SJCRH30 (cell line): ENCODE results near the gene UBQLN4. TPM values are rescaled to one million over a fixed set of nuclear protein-coding genes. Genes with fewer than 3 reads are reported as not detected.

Experiments
- DNase-seq, 2 experiments: peaks; one replicate each; pipeline ENCODE4 v3.0.0-alpha.2; 2015 to 2020
- H3K27ac ChIP-seq: fragments of 250-450 bp; sonication (Bioruptor Pico); 2 replicates; pipeline ENCODE4 v1.5.1; 2020; ENCODE audit warnings: mild to moderate bottlenecking, moderate library complexity
- H3K27me3 ChIP-seq: fragments of 250-450 bp; sonication (Bioruptor Pico); 2 replicates; pipeline ENCODE4 v1.5.1; 2020; ENCODE audit warnings: mild to moderate bottlenecking, moderate library complexity
- H3K36me3 ChIP-seq: fragments of 250-450 bp; sonication (Bioruptor Pico); 2 replicates; pipeline ENCODE4 v1.5.1; 2020; ENCODE audit warnings: mild to moderate bottlenecking, moderate library complexity
- H3K4me1 ChIP-seq: fragments of 250-450 bp; sonication (Bioruptor Pico); 2 replicates; pipeline ENCODE4 v1.5.1; 2020; ENCODE audit warnings: mild to moderate bottlenecking, moderate library complexity
- H3K4me3 ChIP-seq: fragments of 250-450 bp; sonication (Bioruptor Pico); 2 replicates; pipeline ENCODE4 v1.5.1; 2020; ENCODE audit warnings: mild to moderate bottlenecking, moderate library complexity
- H3K9me3 ChIP-seq: fragments of 250-450 bp; sonication (Bioruptor Pico); replicated peaks from 2 replicates; pipeline ENCODE4 v1.5.1; 2020; ENCODE audit warnings: mild to moderate bottlenecking, moderate library complexity
- total RNA-seq: library from RNA; depleted of rRNA; stranded (reverse); fragments of >200 nt; shearing (Covaris generic); gene quantifications from 2 replicates; pipeline ENCODE4 v1.2.3, GENCODE V29; 2014

UBQLN4 gene
- total RNA-seq, 1 experiment from 2014 or later: 34.4 TPM

DNA sequence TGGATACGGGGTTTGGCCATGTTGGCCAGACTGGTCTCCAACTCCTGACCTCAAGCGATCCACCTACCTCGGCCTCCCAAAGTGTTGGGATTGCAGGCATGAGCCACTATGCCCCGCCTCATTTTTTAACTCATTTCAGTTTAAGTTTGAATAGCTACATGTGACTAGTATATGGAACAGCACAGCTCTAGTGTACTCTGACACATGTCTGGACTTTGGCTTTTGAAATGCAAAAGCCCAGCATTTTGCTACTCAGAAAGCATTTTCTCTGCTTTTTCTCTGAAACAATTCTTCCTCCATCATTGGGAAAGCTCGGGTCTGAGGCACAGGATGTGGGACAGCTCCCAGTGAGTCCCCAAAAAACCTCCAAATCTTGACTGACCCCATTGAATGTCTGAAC is 28.8 kb downstream of the UBQLN4 start:
- no peak overlapping the region for H3K27ac ChIP-seq
- H3K4me3 ChIP-seq: no peak overlapping the region
- no peak for DNase-seq
- H3K9me3 ChIP-seq: no peaks in the 10 kb centered on the region
- no peaks in the 10 kb centered on the region for H3K4me1 ChIP-seq
- no peaks in the 10 kb centered on the region for H3K36me3 ChIP-seq
- H3K27me3 ChIP-seq: no peaks in the 10 kb centered on the region

DNA sequence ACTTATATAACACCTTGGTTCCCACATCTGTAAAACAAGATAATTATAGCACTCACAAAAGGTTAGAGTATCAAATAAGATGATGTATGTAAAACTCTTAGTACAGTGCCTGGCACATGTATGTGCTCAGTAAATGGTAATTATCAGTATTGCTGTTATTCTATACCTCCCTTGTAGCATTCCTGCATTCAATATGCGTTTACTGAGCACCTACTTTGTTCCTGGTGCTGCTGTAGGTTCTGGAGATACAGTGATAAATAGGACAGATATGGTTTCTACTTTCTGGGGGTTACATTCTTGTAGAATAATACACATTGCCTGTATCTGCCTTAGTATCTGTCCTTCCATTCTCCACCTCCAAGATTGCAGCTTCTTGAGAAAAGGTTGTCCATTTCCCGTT is 31.6 kb downstream of the UBQLN4 start:
- no peak overlapping the region for H3K27ac ChIP-seq
- no peaks in the 10 kb centered on the region for H3K27me3 ChIP-seq
- DNase-seq: no peak

DNA sequence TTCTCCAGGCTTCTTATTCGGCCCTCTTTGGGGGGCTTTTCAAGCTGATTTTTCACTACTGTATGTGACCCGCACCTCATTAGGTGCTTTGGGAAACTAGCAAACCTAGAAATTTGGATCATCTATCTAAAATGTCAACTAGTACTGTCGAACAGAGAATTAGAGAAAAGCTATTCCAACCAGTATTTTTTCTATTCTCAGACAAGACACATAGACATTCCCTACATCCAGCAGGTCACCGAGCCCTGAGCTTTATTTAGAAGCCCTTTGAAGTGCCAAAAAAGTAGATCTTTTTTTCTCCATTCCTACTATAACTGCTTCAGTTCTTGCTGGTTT is 32.5 kb downstream of the UBQLN4 start:
- Histone ChIP-seq H3K9me3 (no peaks in the 10 kb centered on the region), H3K4me3 (peak overlapping the region; percentile 63), H3K27me3 (no peaks in the 10 kb centered on the region)

More for the DNA sequence above, 31.6 kb downstream of the UBQLN4 start:
- Histone ChIP-seq H3K4me3 (no peak overlapping the region), H3K4me1 (no peaks in the 10 kb centered on the region), H3K36me3 (peaks cover 18% of the 10 kb centered on the region), H3K9me3 (no peaks in the 10 kb centered on the region)

DNA sequence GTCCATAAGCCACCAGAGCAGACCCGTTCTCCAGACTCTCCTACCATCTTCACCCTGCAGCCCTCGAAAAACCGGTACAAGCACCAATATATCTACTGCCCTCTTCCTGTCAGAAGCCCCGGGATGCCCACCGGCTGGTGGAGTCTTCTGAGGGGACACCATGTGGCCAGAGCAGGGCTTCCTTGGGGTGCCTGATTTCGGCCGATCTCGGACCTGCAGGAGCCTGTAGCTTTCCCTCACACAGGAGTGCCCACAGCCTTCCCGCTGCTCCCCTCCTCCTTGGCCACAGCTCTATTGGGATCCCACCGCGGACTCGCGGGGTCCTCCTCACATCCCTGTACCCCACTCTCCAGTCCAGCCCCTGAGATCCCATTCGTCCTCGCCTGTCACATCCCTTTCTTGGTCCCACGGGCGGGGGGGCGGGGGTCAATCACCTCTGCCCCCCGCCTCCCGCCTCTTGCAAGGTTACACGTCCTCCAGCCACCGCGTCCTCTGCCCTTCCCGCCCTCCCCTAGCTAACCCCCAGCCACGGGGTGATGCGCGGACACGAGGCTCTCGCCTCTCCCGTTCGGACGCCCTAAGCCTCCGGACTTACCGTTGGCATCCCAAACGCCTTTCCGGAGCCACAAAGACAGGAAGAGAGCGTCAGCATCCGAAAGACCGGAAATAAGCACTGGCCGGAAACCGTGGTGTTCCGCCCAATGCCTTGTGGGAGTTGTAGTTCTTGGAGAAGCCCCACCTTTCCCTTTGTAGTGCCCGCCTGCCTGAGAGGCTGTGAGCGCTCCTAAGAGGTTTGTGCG is 33.1 kb downstream of the UBQLN4 start, which contains the start of gene SSR2:
SSR2 (minus strand) TSS at position 659 of the 800 bp plus-strand sequence. CDS start 784 bp downstream, outside the sequence.
- peaks cover 29% of the 10 kb centered on the region for H3K36me3 ChIP-seq
- no peaks in the 10 kb centered on the region for H3K27me3 ChIP-seq
- no peaks in the 10 kb centered on the region for H3K9me3 ChIP-seq
- DNase-seq: peak; percentile 87 to 93
- H3K4me1 ChIP-seq: no peaks in the 10 kb centered on the region
- H3K27ac ChIP-seq: no peak within 1 kb of the TSS
- peak within 1 kb of the TSS; percentile 63 for H3K4me3 ChIP-seq

More for the DNA sequence above, 32.5 kb downstream of the UBQLN4 start:
- Histone ChIP-seq H3K4me1 (no peaks in the 10 kb centered on the region), H3K36me3 (peaks cover 27% of the 10 kb centered on the region), H3K27ac (no peak overlapping the region)
- no peak for DNase-seq

DNA sequence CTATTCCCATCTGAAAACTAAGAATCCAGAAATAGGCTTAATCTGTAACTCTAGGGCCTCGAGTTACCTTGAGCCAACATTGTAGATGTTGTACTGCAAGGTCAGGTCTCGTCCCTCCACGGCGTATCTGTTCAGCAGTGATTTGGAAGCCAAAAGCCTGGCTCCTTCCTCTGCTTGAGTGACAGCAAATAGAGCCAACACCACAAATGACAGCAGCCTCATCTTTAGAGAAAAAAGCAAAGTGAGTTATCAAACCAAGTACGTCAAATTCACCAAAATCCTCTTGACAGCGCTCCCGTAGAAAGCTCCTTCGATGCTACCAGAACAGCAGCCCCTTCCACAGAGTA is 33.7 kb downstream of the UBQLN4 start:
- Histone ChIP-seq H3K27me3 (no peaks in the 10 kb centered on the region), H3K27ac (no peak overlapping the region), H3K36me3 (peaks cover 31% of the 10 kb centered on the region), H3K4me1 (no peaks in the 10 kb centered on the region), H3K4me3 (peak overlapping the region; percentile 63), H3K9me3 (no peaks in the 10 kb centered on the region)
- no peak for DNase-seq

DNA sequence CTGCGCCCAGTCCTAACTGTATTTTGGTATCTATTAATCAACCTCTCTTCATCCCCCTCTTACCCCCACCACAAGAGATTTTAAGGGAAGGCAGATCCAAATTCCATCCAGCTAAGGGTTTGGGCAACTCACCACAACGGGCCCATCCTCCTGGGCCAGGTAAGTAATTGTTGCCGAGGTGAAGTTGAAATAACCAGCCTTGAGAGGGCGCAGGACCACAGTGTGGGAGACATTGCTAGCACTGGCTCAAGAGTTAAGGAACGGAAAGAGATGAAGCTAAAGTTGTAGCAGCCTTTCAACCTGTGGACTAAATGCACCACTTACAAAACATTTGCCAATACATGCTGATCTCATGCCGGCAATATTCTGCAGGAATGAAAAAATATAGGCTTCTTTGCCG is 38.8 kb downstream of the UBQLN4 start:
- no peak for DNase-seq
- Histone ChIP-seq H3K27me3 (no peaks in the 10 kb centered on the region), H3K4me3 (no peak overlapping the region), H3K36me3 (peaks cover 58% of the 10 kb centered on the region), H3K9me3 (no peaks in the 10 kb centered on the region), H3K4me1 (no peaks in the 10 kb centered on the region), H3K27ac (no peak overlapping the region)

DNA sequence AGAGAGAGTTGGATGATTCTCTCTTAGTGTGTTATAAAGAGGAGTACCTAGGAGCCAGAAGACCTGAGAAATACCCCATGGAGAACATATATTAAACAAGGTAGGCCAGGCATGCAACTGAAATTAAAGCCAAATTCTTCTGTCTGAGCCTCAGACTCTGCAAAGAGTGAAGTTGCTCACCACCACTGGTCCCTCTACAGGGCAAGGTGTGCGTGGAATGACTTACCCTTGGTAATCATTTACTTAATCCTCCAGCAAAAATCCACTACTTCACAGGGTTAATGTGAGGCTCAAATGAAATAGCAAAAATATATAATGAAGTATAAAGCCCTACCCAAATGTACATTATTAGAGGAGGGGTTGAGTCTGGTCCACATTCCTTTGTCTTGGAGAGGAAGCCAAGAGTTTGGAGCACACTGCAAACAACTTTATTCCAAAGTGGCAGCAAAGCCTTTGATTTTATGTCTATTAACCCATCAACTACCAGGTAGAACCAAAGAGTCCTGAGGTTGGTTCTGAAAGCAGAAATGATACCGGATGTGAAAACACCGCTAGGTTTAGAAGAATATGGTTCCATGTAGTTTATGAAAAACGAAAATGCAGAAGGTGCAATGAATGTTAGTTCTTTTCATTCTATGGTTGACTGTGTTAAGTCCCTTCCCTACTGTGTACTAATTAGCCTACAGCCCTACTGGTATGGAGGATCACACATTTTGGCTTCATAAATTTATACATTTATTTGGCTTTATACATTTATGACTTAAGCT is 41.4 kb downstream of the UBQLN4 start:
- no peak for DNase-seq
- H3K27ac ChIP-seq: no peak overlapping the region
- H3K9me3 ChIP-seq: no peaks in the 10 kb centered on the region
- peaks cover under 1% of the 10 kb centered on the region for H3K4me1 ChIP-seq
- H3K4me3 ChIP-seq: no peak overlapping the region
- H3K36me3 ChIP-seq: peaks cover 51% of the 10 kb centered on the region
- no peaks in the 10 kb centered on the region for H3K27me3 ChIP-seq

DNA sequence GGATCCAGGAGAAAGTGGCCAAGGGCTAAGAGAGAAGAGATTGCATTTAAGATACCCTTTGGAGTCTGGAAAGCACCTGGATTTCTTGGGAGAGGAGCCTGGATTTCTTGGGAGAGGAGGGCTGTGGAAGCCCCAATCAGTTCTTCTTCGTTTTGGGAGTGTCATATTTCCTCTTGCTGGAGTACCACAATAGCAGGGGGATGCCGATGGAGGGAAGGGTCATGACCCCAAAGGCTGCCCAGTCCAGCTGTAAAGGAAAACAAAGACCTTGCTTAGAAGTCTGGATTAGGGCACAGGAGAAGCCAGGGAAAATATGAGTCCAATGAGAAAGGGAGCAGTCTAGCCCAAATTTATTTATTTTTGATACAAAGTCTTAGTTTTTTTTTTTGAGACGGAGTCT is 44.2 kb downstream of the UBQLN4 start:
- Histone ChIP-seq H3K27ac (no peak overlapping the region), H3K36me3 (peaks cover 32% of the 10 kb centered on the region)
- no peak for DNase-seq

DNA sequence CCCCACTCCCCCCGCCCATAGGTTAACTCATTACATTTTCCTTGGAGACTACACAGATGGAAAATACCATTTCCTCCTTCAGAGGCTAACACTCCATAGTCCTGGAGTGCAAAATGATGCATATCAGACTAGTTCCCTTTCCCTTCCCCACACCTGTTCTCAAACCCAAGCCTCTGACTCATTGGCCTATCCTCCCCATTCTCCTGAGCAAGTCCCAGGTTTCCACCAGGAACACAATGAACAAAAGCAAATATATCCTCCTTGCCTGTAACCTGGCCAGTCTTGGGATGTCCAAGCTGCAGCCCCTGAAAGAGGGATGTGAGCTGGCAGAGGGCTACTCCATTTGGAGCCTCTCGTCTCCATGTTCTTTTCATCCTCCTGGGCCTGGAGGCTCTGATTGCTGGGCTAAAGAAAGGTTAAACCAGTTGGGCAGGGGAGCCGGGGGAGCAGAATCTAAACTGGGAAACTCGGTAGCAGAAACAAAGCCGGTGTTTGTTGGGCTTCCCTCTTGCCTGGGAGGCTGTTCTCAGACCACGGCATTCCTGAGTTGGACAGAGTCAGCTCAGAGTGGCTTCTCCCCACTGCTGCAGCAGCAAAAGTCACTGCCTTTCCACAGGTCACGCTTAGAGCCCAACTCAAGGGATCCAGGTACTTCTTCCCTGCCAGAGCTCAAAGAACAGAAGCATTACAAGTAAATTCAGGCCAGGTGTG is 46.8 kb downstream of the UBQLN4 start:
- peak overlapping the region; percentile 57 for H3K27ac ChIP-seq
- peak; percentile 37 to 60 for DNase-seq
- H3K4me1 ChIP-seq: peaks cover 29% of the 10 kb centered on the region
- H3K9me3 ChIP-seq: no peaks in the 10 kb centered on the region
- no peak overlapping the region for H3K4me3 ChIP-seq
- peaks cover 22% of the 10 kb centered on the region for H3K36me3 ChIP-seq
- H3K27me3 ChIP-seq: no peaks in the 10 kb centered on the region

More for the DNA sequence above, 44.2 kb downstream of the UBQLN4 start:
- H3K4me3 ChIP-seq: no peak overlapping the region
- H3K4me1 ChIP-seq: peaks cover 7% of the 10 kb centered on the region
- H3K9me3 ChIP-seq: no peaks in the 10 kb centered on the region
- H3K27me3 ChIP-seq: no peaks in the 10 kb centered on the region

DNA sequence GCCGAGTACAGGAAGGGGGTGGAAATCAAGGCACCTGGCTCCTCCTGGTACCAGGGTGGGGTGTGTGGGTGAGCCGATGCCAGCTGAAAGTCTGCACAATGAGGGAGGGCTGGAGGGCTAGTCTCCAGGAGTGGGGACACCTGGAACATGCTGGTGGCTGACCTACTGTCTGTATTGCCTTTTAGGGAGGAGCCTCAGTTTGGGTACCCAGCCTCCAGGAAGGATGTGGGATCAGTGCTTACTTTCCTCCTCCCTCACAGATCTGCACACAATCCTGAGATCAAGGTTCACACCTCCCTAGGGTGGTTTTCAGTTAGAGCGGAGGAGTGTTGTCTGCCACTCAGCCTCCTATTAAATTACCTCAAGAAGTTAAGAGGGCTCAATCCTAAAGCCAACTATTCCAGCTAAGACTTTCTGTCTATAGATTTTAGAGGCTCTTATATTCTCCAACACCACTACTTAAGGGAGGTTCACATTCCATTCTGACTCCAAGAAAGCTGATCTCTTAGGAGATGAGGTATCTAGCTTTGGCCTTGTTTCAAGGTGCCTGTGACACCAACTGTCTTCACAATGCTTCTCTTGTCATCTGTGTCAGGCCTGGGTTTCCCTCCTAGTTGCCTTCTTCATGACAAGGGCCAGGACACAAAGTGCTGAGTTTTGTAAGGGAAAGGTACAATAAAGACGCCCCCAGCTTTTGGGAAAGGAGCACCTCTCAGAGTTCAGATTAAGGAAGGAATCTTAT is 48.6 kb downstream of the UBQLN4 start:
- Histone ChIP-seq H3K4me1 (peaks cover 31% of the 10 kb centered on the region), H3K4me3 (no peak overlapping the region), H3K9me3 (no peaks in the 10 kb centered on the region), H3K27me3 (no peaks in the 10 kb centered on the region), H3K36me3 (peaks cover 8% of the 10 kb centered on the region), H3K27ac (no peak overlapping the region)
- DNase-seq: no peak

DNA sequence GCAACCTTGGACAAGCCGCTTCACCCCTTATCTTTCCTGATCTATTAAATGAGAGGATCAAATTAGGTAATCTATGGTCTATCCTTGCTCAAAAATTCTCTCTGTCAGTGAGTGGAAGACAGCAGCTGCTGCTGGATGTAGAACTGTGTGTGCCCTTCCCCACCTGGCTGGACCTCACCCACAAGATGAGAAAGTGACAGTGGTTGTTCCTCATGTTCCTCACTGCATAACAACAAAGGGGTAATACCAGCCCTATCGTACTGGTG is 49.7 kb downstream of the UBQLN4 start:
- Histone ChIP-seq H3K36me3 (peaks cover 3% of the 10 kb centered on the region), H3K4me1 (peaks cover 31% of the 10 kb centered on the region), H3K27me3 (no peaks in the 10 kb centered on the region), H3K27ac (no peak overlapping the region), H3K4me3 (no peak overlapping the region), H3K9me3 (no peaks in the 10 kb centered on the region)
- peak in 1 of 2 experiments; percentile 18 for DNase-seq

DNA sequence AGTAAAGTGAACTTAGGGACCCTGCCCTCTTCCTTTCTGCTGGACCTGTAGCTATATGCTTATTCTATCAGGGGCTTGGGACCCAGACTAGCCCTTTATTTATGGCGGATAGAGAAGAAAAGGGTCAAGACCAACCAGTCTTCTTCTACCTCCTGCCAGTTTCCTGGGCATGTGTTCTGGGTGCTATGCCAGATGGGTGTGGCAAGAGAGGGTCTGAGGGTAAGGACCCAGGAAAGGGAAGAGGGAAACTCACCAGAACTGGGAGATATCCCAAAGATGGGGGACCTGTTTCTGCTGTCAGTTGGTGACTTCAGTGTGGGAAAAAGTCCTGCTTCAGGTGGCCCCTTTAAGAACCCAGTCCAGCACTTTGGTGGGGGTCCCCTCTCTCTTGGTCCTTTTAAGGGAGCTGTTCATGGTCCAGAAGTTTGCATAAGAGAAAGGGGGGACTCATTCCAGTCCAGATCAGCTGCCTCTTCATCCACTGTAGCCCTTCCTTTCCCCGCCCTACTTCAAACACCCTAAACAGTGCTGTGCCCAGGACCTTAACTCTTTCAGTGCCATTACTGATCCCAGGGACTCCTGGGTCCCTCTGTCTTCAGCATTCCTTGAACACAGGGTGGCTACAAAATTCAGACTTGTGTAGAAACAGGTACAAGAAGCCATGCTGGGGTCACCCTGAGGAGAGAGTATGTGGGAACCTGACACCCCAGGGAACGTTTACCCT is 51.2 kb downstream of the UBQLN4 start:
- H3K4me3 ChIP-seq: no peak overlapping the region
- H3K27ac ChIP-seq: no peak overlapping the region
- H3K9me3 ChIP-seq: no peaks in the 10 kb centered on the region
- no peaks in the 10 kb centered on the region for H3K36me3 ChIP-seq
- no peaks in the 10 kb centered on the region for H3K27me3 ChIP-seq
- DNase-seq: peak in 1 of 2 experiments; percentile 12
- H3K4me1 ChIP-seq: peaks cover 31% of the 10 kb centered on the region

DNA sequence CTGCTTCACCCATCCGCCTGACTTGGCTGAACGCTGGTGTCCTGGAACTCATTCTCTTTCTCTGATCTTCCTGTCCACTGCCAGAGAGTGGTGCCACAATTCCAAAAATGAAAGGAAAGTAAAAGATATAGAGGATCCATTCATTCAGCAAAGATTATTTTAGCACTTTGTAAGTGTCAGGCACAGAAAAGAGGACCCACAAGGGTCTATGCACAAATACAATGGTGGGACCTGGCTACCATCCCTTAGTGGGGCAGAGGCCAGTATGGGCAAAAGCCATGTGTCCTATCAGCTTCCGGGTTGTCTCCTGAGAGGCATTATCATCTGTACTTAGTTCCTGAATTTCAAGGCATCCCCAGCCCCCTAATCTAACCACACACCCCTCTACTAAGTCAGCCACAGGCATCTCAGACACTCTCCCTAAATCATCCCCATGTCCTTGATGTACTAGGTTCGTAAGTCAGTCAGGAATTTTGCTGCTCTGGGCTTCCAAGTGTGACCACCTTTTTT is 51.9 kb downstream of the UBQLN4 start:
- Histone ChIP-seq H3K9me3 (no peaks in the 10 kb centered on the region), H3K4me3 (no peak overlapping the region), H3K27me3 (no peaks in the 10 kb centered on the region), H3K4me1 (peaks cover 25% of the 10 kb centered on the region), H3K27ac (no peak overlapping the region), H3K36me3 (no peaks in the 10 kb centered on the region)
- peak; percentile 20 to 25 for DNase-seq
